OCI-LY3 (cell line): Measurements from ENCODE around the gene LRRC37A.
"Not testable (repeated sequence)": the region's sequence is repeated elsewhere in the genome, so short reads cannot be mapped to it uniquely, and the experiment has no call there.

Experiments
- H2AFZ ChIP-seq: fragments of 200-600, 300-600 bp; shearing (Covaris generic); 2 replicates; pipeline ENCODE4 v1.6.0; 2014; ENCODE audit warnings: antibody characterized with exemption, low read depth, low read length
- H3K27ac ChIP-seq: fragments of 200-600, 300-600 bp; sonication (generic); 2 replicates; pipeline ENCODE4 v1.5.1; 2014; ENCODE audit warnings: mild to moderate bottlenecking, low read length, moderate library complexity, mixed read lengths
- H3K27me3 ChIP-seq: fragments of 200-600, 300-600 bp; sonication (generic); 2 replicates; pipeline ENCODE4 v1.6.1; 2014; ENCODE audit warnings: low read depth, low read length, mixed read lengths
- H3K36me3 ChIP-seq: fragments of 200-600, 300-600 bp; sonication (generic); replicated peaks from 2 replicates; pipeline ENCODE3; 2014; ENCODE audit warnings: low read depth, low read length, mixed read lengths
- H3K4me1 ChIP-seq: fragments of 300-600, 200-600 bp; sonication (generic); 2 replicates; pipeline ENCODE4 v1.6.1; 2014; ENCODE audit warnings: low read length, mixed read lengths
- H3K4me2 ChIP-seq: fragments of 200-600, 300-600 bp; sonication (generic); 2 replicates; pipeline ENCODE4 v1.6.1; 2014; ENCODE audit warnings: low read length, mixed read lengths
- H3K4me3 ChIP-seq: fragments of 300-600, 200-600 bp; sonication (generic); 2 replicates; pipeline ENCODE4 v1.5.1; 2014; ENCODE audit warnings: antibody characterized with exemption, mild to moderate bottlenecking, low read length, moderate library complexity
- H3K79me2 ChIP-seq: fragments of 300-600, 200-600 bp; shearing (Covaris generic); 2 replicates; pipeline ENCODE4 v1.6.1; 2014; ENCODE audit warnings: mild to moderate bottlenecking, low read length, mixed read lengths
- H3K9ac ChIP-seq: fragments of 300-600, 200-600 bp; shearing (Covaris generic); 2 replicates; pipeline ENCODE4 v1.6.0; 2014; ENCODE audit warnings: mild to moderate bottlenecking, low read length, moderate library complexity
- H3K9me3 ChIP-seq: fragments of 200-600, 300-600 bp; shearing (Covaris generic); 2 replicates; pipeline ENCODE4 v1.6.1; 2014; ENCODE audit warnings: low read length, mixed read lengths; ENCODE audit not compliant: insufficient read depth
- H4K20me1 ChIP-seq: fragments of 200-600, 300-600 bp; sonication (generic); 2 replicates; pipeline ENCODE4 v1.6.1; 2016; ENCODE audit warnings: low read length, mixed read lengths; ENCODE audit not compliant: insufficient read depth
- TF ChIP-seq, protein P1 (sequence below): fragments of 200-600, 300-600 bp; sonication (generic); IDR thresholded peaks from 2 replicates; pipeline ENCODE4 v1.5.1; 2014; ENCODE audit warnings: antibody characterized with exemption, low read length, low read depth

The LRRC37A gene

DNA sequence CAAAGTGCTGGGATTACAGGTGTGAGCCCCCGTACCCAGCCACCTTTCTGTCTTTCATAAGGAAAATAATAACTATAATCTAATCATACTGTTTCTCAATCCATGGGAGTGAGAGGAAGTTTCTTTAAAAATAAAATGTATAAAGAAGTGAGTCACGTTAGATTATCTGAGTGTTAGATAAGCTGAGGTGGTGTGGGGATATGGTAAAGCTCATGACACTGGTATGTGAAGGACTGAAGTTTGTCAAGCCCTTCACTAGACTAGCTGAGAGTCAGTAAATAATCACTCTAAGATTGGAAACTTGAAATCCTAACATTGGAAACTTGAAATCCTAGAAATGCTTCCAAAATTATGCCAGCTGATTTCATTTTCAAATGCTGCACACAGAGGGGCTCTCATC, 9.4 kb upstream of the LRRC37A start:
- H3K27me3 ChIP-seq, H3K4me2 ChIP-seq, H2AFZ ChIP-seq, H3K9me3 ChIP-seq, H3K4me3 ChIP-seq, H3K27ac ChIP-seq, H3K9ac ChIP-seq, H4K20me1 ChIP-seq, H3K79me2 ChIP-seq, H3K36me3 ChIP-seq: not testable (repeated sequence)
- H3K4me1 ChIP-seq: peaks cover 13% of the 10 kb centered on the region

DNA sequence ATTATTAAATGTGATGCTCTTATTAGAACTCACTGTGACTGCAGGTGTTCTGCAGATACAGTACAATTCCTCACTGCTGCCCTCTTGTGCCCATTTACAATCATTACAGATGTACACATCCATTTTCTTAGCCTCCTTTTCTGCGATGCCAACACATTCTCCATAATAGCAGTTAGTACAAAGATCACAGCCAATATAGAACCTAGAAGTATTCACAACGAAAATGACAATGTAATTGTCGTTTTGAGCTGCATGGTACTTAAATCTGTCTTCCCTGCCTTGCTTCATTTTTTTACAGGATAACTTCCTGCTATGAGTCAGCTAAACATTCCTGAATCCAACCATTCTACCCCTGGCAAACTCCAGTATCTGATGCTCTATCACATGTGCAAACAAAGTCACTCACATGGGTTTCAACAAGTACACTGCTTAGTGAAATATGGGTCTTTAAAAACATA, 8.1 kb upstream of the LRRC37A start:
- H3K27me3 ChIP-seq, H3K9ac ChIP-seq, H3K79me2 ChIP-seq, H3K9me3 ChIP-seq, H3K27ac ChIP-seq, H3K36me3 ChIP-seq, H3K4me3 ChIP-seq, H4K20me1 ChIP-seq: not testable (repeated sequence)
- Histone ChIP-seq H3K4me2 (peak overlapping the region; percentile 36), H3K4me1 (peaks cover 24% of the 10 kb centered on the region), H2AFZ (peak overlapping the region; percentile 45; the same call in 1 of the 2 replicates)
- TF ChIP-seq, protein P1, sequence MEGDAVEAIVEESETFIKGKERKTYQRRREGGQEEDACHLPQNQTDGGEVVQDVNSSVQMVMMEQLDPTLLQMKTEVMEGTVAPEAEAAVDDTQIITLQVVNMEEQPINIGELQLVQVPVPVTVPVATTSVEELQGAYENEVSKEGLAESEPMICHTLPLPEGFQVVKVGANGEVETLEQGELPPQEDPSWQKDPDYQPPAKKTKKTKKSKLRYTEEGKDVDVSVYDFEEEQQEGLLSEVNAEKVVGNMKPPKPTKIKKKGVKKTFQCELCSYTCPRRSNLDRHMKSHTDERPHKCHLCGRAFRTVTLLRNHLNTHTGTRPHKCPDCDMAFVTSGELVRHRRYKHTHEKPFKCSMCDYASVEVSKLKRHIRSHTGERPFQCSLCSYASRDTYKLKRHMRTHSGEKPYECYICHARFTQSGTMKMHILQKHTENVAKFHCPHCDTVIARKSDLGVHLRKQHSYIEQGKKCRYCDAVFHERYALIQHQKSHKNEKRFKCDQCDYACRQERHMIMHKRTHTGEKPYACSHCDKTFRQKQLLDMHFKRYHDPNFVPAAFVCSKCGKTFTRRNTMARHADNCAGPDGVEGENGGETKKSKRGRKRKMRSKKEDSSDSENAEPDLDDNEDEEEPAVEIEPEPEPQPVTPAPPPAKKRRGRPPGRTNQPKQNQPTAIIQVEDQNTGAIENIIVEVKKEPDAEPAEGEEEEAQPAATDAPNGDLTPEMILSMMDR: peak; percentile 55

DNA sequence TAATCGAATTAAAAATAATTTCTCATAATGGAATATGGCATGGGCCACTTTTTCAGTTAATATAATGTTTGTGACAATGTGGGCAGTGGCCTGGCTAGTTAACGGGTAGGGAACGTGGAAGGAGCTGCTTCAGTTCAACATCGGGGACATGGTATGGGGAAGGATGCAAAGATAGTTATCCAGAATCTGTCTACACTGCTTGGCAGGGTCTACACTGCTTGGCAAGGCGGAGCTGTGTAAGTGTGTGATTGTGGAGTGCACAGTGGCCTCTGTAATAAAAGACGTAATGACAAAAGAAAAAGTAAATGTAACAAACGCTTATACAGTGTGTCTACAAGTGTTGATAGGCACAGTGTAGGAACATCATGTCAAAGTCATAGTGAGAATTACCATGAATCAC, 7.3 kb upstream of the LRRC37A start:
- not testable (repeated sequence) for H2AFZ ChIP-seq, H3K36me3 ChIP-seq, H3K4me2 ChIP-seq, H3K9me3 ChIP-seq, H3K9ac ChIP-seq, H3K79me2 ChIP-seq, H4K20me1 ChIP-seq, H3K4me3 ChIP-seq, H3K27me3 ChIP-seq, H3K27ac ChIP-seq
- peaks cover 25% of the 10 kb centered on the region for H3K4me1 ChIP-seq

DNA sequence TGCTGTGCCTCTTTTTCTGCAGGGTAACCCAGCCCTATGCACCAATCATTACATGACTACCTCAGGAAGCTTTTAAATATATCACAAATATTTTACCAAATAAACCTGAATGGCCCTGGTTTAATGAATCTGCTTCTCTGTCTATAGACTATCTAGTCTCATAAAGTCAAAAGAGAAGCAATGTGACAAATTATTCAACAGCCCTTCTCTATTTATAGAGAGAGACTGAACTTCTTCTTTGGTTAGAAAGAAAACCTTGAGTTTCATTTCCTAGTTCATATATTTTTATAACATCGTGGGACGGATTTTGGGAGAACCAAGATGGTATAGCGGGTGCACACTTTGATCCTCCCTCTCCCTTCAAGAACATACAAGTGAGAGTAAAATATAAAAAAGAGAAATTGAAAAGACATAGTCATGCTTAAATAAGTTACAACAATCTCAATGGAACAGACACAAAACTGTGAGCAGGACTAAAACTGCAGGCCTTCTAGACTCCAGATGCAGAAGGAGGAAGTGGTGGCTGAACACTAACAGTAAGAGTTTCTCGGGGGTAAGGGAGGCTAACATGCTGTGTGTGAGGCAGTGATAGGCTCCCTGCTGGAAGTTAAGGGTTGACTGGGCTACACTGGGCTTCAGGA, 3.9 kb upstream of the LRRC37A start:
- not testable (repeated sequence) for H4K20me1 ChIP-seq, H3K27me3 ChIP-seq, H3K9me3 ChIP-seq, H2AFZ ChIP-seq, H3K36me3 ChIP-seq, H3K79me2 ChIP-seq
- Histone ChIP-seq H3K4me1 (peaks cover 25% of the 10 kb centered on the region), H3K4me2 (peak overlapping the region; percentile 75), H3K9ac (peak overlapping the region; percentile 74), H3K4me3 (peak overlapping the region; percentile 63), H3K27ac (peak overlapping the region; percentile 96)

DNA sequence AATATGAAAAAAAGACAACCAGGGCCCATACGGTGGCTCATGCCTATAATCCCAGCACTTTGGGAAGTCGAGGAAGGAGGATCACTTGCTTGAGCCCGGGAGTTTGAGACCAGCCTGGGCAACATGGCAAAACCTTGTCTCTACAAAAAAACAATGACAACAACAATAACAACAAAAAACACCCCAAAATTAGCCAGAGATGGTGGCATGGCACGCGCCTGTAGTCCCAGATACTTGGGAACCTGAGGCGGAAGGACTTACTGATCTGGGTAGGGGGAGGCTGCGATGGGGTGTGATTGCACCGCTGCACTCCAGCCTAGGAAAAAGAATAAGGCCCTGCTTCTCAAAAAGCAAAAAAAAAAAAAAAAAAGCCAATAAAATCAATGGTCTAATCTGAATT, 3.3 kb upstream of the LRRC37A start:
- H3K79me2 ChIP-seq, H3K36me3 ChIP-seq, H3K9me3 ChIP-seq, H2AFZ ChIP-seq, H3K27me3 ChIP-seq, H4K20me1 ChIP-seq: not testable (repeated sequence)
- Histone ChIP-seq H3K4me3 (peak overlapping the region; percentile 63), H3K4me2 (peak overlapping the region; percentile 75), H3K4me1 (peaks cover 25% of the 10 kb centered on the region), H3K27ac (peak overlapping the region; percentile 96), H3K9ac (peak overlapping the region; percentile 74)

DNA sequence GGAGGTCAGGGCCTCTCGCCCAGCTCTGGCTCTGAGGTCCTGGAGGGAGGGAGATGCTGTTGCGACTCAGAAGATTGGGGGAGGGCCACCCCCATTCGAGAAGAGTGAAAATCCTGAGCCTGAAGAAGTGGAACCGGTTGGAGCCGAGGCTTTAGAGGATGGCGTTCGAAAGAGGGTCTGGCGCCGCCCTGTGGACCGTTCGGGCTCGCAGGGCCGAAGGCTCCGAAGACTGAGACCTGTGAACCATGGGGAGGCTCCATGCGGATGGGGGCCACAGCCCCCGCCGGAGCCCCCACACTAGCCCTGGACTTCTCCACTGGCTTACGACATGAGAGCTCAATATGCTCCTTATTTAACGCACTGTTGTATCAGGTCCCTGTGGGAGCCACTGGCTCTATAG, 46.3 kb downstream of the LRRC37A start:
- not testable (repeated sequence) for H2AFZ ChIP-seq, H3K36me3 ChIP-seq, H3K4me3 ChIP-seq, H3K27ac ChIP-seq, H3K9ac ChIP-seq, H4K20me1 ChIP-seq, H3K9me3 ChIP-seq, H3K79me2 ChIP-seq, H3K4me2 ChIP-seq, H3K27me3 ChIP-seq, H3K4me1 ChIP-seq

DNA sequence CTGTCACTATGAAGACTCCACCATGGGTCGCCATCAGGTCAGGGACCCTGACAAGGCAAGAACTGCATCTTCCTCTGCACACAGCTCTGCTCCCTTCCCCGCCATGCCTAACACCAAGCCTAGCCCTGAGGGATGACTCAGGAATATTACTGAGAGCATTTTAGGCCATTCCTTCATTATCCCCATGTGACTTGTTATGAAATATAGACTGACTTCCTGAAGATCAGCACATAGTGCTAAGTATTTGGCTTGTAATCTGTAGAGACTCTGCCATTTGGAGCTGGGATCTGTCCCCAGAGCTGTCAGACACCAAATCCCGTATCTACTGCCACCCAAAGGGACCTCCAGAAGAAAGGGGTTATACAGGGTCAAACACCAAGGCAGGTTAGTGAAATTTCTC, 47.2 kb downstream of the LRRC37A start:
- not testable (repeated sequence) for H3K4me2 ChIP-seq, H3K4me3 ChIP-seq, H3K9ac ChIP-seq, H3K9me3 ChIP-seq, H4K20me1 ChIP-seq, H3K36me3 ChIP-seq, H3K4me1 ChIP-seq, H2AFZ ChIP-seq, H3K79me2 ChIP-seq, H3K27me3 ChIP-seq, H3K27ac ChIP-seq

DNA sequence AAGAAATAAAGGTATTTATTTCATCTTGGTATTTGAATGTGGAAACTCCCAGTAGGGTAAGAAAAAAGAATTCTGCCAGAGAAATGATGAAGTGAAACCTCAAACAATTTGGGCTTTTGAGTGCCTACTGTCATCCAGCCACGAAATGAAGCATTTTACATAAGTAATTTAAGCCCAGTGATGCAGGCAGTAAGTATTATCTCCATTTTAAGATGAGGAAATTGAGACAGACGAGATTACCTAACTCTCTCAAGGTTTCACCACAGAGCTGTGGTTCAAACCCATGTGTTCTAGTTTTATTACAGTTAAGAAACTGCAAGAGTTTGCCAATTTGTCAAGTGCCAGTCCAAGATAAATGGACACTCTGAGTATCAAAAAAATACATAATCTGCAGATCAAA, 53.4 kb downstream of the LRRC37A start:
- peak overlapping the region; percentile 57 for H3K4me2 ChIP-seq
- not testable (repeated sequence) for H2AFZ ChIP-seq, H3K36me3 ChIP-seq, H3K27me3 ChIP-seq, H3K9me3 ChIP-seq, H3K79me2 ChIP-seq, H3K4me1 ChIP-seq, H3K4me3 ChIP-seq, H4K20me1 ChIP-seq
- H3K9ac ChIP-seq: peak overlapping the region; percentile 54; the same call in 1 of the 2 replicates
- H3K27ac ChIP-seq: peak overlapping the region; percentile 83

DNA sequence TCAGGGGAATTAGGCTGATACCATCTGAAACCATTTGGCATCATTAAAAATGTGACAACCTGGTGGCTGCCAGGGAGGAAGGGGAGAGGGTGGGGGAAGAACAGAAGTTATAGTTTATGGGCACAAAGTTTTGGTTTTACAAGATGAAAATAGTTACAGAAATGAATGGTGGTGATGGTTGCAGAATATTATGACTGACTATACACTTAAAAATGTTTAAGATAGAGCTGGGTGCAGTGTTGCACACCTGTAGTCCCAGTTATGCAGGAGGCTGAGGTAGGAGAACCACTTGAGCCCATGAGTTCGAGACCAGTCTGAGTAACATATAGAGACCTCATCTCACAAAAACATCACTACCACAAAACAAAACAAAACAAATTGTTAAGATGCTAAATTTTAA, 54.1 kb downstream of the LRRC37A start:
- not testable (repeated sequence) for H3K9ac ChIP-seq, H3K4me2 ChIP-seq, H3K27me3 ChIP-seq, H3K4me1 ChIP-seq, H2AFZ ChIP-seq, H3K79me2 ChIP-seq, H3K27ac ChIP-seq, H3K9me3 ChIP-seq, H3K36me3 ChIP-seq, H3K4me3 ChIP-seq, H4K20me1 ChIP-seq
